HepG2 (cell line): ENCODE results near the gene CCDC17. TPM values are rescaled to one million over a fixed set of nuclear protein-coding genes. Genes with fewer than 3 reads are reported as not detected.

Source experiments
- ATF7-NPFF ChIP-seq: sonication (generic); formaldehyde crosslinking; IDR thresholded peaks from 2 replicates; pipeline ENCODE4 v1.8.1; 2023; ENCODE audit warnings: mild to moderate bottlenecking, low read depth, missing genetic modification reagents, moderate library complexity
- ELF3 ChIP-seq: IDR thresholded peaks from 2 replicates; pipeline ENCODE4 v1.6.1; 2016; ENCODE audit warnings: missing genetic modification reagents, missing compliant biosample characterization
- EZH2 ChIP-seq: conservative IDR thresholded peaks from 2 replicates; pipeline ENCODE4 v1.6.1; 2012; ENCODE audit warnings: mild to moderate bottlenecking, low read depth, low read length, moderate library complexity
- IRF2 ChIP-seq: IDR thresholded peaks from 2 replicates; pipeline ENCODE4 v1.6.1; 2018; ENCODE audit warnings: missing genetic modification reagents, missing compliant biosample characterization
- KDM1A ChIP-seq: IDR thresholded peaks from 2 replicates; pipeline ENCODE4 v1.6.1; 2016; ENCODE audit warnings: missing compliant biosample characterization
- KDM2A ChIP-seq: sonication (generic); formaldehyde crosslinking; IDR thresholded peaks from 2 replicates; pipeline ENCODE4 v1.4.0; 2020; ENCODE audit warnings: low read depth, missing genetic modification reagents, borderline replicate concordance
- MED13 ChIP-seq: sonication (generic); formaldehyde crosslinking; IDR thresholded peaks from 2 replicates; pipeline ENCODE4 v1.5.0; 2020; ENCODE audit warnings: missing genetic modification reagents
- MIER3 ChIP-seq: IDR thresholded peaks from 2 replicates; pipeline ENCODE4 v1.6.1; 2016; ENCODE audit warnings: missing compliant biosample characterization, borderline replicate concordance
- PHF5A ChIP-seq: IDR thresholded peaks from one replicate; pipeline ENCODE4 v1.6.1; 2018; ENCODE audit warnings: low read depth, missing genetic modification reagents; ENCODE audit not compliant: unreplicated experiment
- SMYD3 ChIP-seq: sonication (generic); formaldehyde crosslinking; IDR thresholded peaks from 2 replicates; pipeline ENCODE4 v1.8.1; 2023; ENCODE audit warnings: mild to moderate bottlenecking, missing genetic modification reagents
- SP1 ChIP-seq, 2 experiments: fragments of 450-650 bp in 1 of 2; sonication (generic) in 1 of 2; formaldehyde crosslinking in 1 of 2; IDR thresholded peaks; 2 replicates each; pipeline versions ENCODE4 v1.4.0 to v1.6.1; 2016 to 2020; ENCODE audit warnings: missing genetic modification reagents in 1 of 2
- ZFP1 ChIP-seq: IDR thresholded peaks from 2 replicates; pipeline ENCODE4 v1.6.1; 2016
- ZNF34 ChIP-seq: sonication (generic); formaldehyde crosslinking; IDR thresholded peaks from 2 replicates; pipeline ENCODE4 v1.4.0; 2020; ENCODE audit warnings: mild to moderate bottlenecking, missing genetic modification reagents, borderline replicate concordance
- ZNF660 ChIP-seq: sonication (generic); formaldehyde crosslinking; IDR thresholded peaks from 2 replicates; pipeline ENCODE4 v1.5.1; 2020; ENCODE audit warnings: mild to moderate bottlenecking, low read depth, missing genetic modification reagents, borderline replicate concordance
- polyA plus RNA-seq, 8 experiments: library from polyadenylated mRNA; depleted of rRNA in 3 of 8; stranded (reverse) in 7 of 8; unstranded in 1 of 8; fragments of >200 nt; fragmentation: Illumina TruSeq in 4 of 8; extraction: Trizol in 4 of 8; gene quantifications; 2 replicates each; pipeline versions ENCODE4 v1.2.1 to v1.2.3, GENCODE V29; 2011 to 2016; ENCODE audit warnings: low read depth in 4 of 8, missing spikeins in 1 of 8, mixed read lengths in 1 of 8; ENCODE audit not compliant: insufficient read depth in 1 of 8
- total RNA-seq, 5 experiments: library from RNA; depleted of rRNA; stranded (reverse); fragments of >200 nt; fragmentation: Illumina TruSeq; extraction: Trizol; gene quantifications; 2 replicates each; pipeline ENCODE4 v1.2.3, GENCODE V29; 2016; ENCODE audit warnings: low read depth in 1 of 5
- TF ChIP-seq, protein P1 (sequence below): sonication (generic); formaldehyde crosslinking; IDR thresholded peaks from 2 replicates; pipeline ENCODE4 v1.5.0; 2020; ENCODE audit warnings: missing genetic modification reagents
- TF ChIP-seq, protein P2 (sequence below): sonication (generic); formaldehyde crosslinking; IDR thresholded peaks from 2 replicates; pipeline ENCODE4 v1.5.0; 2020; ENCODE audit warnings: mild to moderate bottlenecking, missing genetic modification reagents
- TF ChIP-seq, protein P3 (sequence below): sonication (generic); formaldehyde crosslinking; IDR thresholded peaks from 2 replicates; pipeline ENCODE4 v1.4.0; 2020; ENCODE audit warnings: mild to moderate bottlenecking, missing genetic modification reagents, borderline replicate concordance
- TF ChIP-seq, protein P4 (sequence below): IDR thresholded peaks from 2 replicates; pipeline ENCODE4 v1.6.1; 2012; ENCODE audit warnings: low read depth, low read length, improper control_type of control experiment
- TF ChIP-seq, protein P5 (sequence below): sonication (generic); formaldehyde crosslinking; IDR thresholded peaks from 2 replicates; pipeline ENCODE4 v1.4.0; 2020; ENCODE audit warnings: low read depth, mild to moderate bottlenecking, missing genetic modification reagents

CCDC17 gene
- total and polyA plus RNA-seq, 2 of the 13 experiments (the other 11 are each of a cell fraction or from before 2014, with no cell fraction given): 1.5 to 3.3 TPM

DNA sequence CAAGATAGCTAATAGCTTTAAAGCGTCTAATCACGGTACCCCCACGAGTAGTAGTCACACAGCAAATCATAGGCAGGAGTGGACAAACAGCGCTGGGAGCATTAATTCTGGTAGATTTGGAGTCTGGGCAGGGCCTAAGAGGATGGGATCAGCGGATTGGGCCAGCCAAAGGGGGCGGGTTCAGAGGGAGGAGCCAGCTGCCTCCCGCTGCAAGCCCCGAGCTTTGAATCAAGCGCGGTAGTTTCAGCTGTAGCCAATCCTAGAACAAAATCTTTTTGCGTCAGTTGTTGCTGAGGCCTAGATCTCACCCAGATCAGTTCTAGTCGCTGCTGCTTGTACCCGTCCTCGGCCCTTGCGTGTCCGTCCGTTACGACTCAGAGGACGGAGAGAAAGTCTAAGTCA lies 40.6 kb downstream of the CCDC17 start (continued):
- TF ChIP-seq, protein P1, sequence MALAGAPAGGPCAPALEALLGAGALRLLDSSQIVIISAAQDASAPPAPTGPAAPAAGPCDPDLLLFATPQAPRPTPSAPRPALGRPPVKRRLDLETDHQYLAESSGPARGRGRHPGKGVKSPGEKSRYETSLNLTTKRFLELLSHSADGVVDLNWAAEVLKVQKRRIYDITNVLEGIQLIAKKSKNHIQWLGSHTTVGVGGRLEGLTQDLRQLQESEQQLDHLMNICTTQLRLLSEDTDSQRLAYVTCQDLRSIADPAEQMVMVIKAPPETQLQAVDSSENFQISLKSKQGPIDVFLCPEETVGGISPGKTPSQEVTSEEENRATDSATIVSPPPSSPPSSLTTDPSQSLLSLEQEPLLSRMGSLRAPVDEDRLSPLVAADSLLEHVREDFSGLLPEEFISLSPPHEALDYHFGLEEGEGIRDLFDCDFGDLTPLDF (CRISPR knock-in tag): peak; percentile 52; the same call in 1 of the 2 replicates
- no peak for TF ChIP-seq EZH2
- TF ChIP-seq ZNF660: no peak
- TF ChIP-seq MED13 (CRISPR knock-in tag): no peak
- TF ChIP-seq, protein P2, sequence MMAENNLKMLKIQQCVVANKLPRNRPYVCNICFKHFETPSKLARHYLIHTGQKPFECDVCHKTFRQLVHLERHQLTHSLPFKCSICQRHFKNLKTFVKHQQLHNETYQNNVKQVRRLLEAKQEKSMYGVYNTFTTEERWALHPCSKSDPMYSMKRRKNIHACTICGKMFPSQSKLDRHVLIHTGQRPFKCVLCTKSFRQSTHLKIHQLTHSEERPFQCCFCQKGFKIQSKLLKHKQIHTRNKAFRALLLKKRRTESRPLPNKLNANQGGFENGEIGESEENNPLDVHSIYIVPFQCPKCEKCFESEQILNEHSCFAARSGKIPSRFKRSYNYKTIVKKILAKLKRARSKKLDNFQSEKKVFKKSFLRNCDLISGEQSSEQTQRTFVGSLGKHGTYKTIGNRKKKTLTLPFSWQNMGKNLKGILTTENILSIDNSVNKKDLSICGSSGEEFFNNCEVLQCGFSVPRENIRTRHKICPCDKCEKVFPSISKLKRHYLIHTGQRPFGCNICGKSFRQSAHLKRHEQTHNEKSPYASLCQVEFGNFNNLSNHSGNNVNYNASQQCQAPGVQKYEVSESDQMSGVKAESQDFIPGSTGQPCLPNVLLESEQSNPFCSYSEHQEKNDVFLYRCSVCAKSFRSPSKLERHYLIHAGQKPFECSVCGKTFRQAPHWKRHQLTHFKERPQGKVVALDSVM: no peak
- no peak for TF ChIP-seq ZFP1 (CRISPR knock-in tag)
- no peak for TF ChIP-seq ATF7-NPFF
- TF ChIP-seq, protein P3, sequence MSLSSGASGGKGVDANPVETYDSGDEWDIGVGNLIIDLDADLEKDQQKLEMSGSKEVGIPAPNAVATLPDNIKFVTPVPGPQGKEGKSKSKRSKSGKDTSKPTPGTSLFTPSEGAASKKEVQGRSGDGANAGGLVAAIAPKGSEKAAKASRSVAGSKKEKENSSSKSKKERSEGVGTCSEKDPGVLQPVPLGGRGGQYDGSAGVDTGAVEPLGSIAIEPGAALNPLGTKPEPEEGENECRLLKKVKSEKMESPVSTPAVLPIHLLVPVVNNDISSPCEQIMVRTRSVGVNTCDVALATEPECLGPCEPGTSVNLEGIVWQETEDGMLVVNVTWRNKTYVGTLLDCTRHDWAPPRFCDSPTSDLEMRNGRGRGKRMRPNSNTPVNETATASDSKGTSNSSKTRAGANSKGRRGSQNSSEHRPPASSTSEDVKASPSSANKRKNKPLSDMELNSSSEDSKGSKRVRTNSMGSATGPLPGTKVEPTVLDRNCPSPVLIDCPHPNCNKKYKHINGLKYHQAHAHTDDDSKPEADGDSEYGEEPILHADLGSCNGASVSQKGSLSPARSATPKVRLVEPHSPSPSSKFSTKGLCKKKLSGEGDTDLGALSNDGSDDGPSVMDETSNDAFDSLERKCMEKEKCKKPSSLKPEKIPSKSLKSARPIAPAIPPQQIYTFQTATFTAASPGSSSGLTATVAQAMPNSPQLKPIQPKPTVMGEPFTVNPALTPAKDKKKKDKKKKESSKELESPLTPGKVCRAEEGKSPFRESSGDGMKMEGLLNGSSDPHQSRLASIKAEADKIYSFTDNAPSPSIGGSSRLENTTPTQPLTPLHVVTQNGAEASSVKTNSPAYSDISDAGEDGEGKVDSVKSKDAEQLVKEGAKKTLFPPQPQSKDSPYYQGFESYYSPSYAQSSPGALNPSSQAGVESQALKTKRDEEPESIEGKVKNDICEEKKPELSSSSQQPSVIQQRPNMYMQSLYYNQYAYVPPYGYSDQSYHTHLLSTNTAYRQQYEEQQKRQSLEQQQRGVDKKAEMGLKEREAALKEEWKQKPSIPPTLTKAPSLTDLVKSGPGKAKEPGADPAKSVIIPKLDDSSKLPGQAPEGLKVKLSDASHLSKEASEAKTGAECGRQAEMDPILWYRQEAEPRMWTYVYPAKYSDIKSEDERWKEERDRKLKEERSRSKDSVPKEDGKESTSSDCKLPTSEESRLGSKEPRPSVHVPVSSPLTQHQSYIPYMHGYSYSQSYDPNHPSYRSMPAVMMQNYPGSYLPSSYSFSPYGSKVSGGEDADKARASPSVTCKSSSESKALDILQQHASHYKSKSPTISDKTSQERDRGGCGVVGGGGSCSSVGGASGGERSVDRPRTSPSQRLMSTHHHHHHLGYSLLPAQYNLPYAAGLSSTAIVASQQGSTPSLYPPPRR (CRISPR knock-in tag): no peak
- no peak for TF ChIP-seq SP1 (IDR thresholded peaks at IDR 0.05)
- TF ChIP-seq SP1 (CRISPR knock-in tag; IDR thresholded peaks at IDR 0.05): peak; percentile 42
- 0 out of 2 replicates have a peak, but pooled peaks have one; percentile 13 for TF ChIP-seq SMYD3 (CRISPR knock-in tag)
- no peak for TF ChIP-seq KDM1A
- TF ChIP-seq, protein P4, sequence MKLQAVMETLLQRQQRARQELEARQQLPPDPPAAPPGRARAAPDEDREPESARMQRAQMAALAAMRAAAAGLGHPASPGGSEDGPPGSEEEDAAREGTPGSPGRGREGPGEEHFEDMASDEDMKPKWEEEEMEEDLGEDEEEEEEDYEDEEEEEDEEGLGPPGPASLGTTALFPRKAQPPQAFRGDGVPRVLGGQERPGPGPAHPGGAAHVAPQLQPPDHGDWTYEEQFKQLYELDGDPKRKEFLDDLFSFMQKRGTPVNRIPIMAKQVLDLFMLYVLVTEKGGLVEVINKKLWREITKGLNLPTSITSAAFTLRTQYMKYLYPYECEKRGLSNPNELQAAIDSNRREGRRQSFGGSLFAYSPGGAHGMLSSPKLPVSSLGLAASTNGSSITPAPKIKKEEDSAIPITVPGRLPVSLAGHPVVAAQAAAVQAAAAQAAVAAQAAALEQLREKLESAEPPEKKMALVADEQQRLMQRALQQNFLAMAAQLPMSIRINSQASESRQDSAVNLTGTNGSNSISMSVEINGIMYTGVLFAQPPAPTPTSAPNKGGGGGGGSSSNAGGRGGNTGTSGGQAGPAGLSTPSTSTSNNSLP: no peak
- no peak for TF ChIP-seq PHF5A (CRISPR knock-in tag)
- no peak for TF ChIP-seq MIER3 (CRISPR knock-in tag)
- TF ChIP-seq IRF2: 0 out of 2 replicates have a peak, but pooled peaks have one; percentile 12
- no peak for TF ChIP-seq ZNF34 (CRISPR knock-in tag)
- no peak for TF ChIP-seq KDM2A
- TF ChIP-seq, protein P5, sequence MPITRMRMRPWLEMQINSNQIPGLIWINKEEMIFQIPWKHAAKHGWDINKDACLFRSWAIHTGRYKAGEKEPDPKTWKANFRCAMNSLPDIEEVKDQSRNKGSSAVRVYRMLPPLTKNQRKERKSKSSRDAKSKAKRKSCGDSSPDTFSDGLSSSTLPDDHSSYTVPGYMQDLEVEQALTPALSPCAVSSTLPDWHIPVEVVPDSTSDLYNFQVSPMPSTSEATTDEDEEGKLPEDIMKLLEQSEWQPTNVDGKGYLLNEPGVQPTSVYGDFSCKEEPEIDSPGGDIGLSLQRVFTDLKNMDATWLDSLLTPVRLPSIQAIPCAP: no peak
- TF ChIP-seq ELF3 (CRISPR knock-in tag): 0 out of 2 replicates have a peak, but pooled peaks have one; percentile 10
